ENCODE results near the gene KLHL30. TPM values are rescaled to one million over a fixed set of nuclear protein-coding genes. Genes with fewer than 3 reads are reported as not detected.

The KLHL30 gene
- total RNA-seq, 1 donor from 2014 or later: 3.3 TPM

DNA sequence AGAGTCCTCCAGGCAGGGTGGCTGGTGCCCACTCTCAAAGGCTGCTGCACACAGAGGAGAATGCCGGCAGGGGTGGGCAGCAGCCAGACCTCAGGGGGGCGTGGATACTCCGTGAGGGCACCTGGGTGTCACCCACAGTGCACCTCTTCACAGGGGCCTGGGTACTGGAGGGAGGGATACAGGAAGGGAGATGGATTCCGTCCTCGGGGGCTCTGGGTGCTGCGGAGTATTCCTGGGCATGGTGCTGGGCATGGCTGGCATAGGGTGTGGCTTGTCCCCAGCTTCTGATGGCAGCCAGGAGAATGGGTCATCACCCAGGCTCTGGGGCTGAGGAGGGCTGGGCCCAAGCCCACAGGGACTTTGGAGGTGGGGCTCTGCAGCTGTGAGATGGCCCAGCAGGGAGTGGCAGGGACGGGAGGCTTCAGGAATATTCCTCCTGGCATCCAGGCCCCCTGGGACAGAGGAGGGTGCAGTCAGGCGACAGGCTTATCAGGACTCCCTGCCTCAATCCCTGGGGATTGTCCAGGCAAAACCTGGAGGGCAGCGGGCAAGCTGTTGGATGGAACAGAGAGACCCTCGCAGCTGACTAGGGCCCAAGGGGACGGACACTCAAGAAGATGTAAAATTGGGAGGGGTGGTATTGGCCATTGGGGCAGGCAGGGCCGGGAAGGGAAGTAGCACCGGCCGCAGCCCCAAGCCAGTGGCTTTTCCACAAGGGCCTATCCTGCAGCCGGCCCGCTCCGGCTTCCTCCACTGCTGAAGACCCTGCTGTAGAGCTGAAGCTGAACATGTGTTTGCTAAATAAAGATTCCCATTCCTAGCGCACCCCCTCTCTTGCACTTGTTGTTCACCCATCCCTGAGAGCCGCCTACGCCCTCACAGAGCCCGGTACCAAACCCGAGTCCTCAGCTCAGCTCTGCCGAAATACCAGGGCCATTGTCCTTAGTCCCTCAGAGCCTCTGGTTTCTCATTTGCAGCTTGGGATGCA lies 5.7 kb upstream of the KLHL30 start:
- no peak for DNase-seq

- DNase-seq: no peak
Measured at GRCh38 chr2:238133499-238134392, 4.7 kb upstream of the KLHL30 start.

DNA sequence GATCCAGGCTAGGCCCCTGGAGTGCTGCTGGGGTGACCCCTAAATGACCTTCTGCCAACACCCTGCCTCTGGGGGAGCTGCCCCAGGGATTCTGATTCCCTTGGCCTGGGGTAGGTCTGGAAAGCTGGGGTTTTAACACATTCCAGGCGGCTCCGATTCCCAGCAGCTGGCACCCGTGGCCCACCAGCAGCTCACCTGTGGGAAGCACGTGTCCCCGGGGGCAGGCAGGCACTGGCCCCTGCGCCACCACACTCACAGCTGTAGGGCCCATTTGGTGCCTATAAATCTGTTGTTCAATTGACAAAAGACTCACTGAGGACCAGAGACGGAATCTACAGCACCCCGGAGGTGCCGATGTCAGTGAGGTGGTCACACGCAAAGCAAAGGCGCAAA lies 4.1 kb upstream of the KLHL30 start:
- DNase-seq: no peak

- DNase-seq: no peak
Measured at GRCh38 chr2:238135601-238136150, 2.8 kb upstream of the KLHL30 start.

DNA sequence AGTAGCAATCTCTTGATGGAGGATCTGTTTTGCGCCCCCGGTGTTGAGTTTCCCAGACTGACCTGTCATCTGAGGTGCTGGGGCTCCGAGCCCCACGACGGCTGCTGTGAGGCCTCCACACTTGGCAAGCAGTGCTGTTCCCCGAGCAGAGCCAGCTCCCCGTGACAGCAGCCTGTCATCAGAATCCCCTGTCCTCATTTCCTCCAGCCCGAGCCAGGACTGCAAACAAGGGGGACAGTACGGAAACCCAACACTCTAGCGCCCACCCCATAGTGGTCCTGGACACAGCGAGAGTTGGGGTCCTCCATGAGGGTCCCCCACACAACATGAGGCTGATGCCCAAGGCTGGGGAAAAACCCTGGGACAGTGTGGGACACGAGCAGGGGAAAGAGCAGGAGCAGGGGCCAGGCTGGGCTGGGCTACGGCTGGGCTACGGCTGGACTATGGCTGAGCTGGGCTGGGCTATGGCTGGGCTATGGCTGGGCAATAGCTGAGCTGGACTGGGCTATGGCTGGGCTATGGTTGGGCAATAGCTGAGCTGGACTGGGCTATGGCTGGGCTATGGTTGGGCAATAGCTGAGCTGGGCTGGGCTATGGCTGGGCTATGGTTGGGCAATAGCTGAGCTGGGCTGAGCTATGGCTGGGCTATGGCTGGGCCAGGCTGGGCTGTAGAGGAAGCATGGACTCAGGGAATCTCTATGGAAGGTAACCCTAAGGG lies 1.5 kb upstream of the KLHL30 start:
- no peak for DNase-seq

DNA sequence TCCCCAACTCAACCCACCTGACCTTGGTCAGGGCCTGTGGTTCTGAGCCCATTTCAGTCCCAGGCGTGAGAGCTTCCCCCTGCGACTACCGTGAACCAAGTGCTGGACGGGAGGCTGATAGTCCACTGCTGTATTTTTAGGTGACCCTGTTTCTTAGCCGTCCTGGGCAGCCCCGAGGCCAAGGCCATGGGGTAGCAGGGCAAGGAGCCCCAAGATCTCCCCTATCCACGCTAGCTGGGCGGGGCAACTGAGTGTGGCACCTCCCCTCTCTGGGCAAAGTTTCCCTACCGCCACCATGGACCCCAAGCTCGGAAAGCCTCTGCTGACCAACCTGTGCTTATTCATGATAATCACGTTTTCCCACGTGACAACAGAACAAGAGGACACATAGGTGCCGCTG lies 583 bp upstream of the KLHL30 start:
- DNase-seq: no peak

- no peak for DNase-seq
Measured at GRCh38 chr2:238139196-238140039, 950 bp downstream of the KLHL30 start.

- DNase-seq: no peak
Measured at GRCh38 chr2:238140040-238140439, 1.6 kb downstream of the KLHL30 start.

- DNase-seq: no peak
Measured at GRCh38 chr2:238140721-238141540, 2.5 kb downstream of the KLHL30 start.

GRCh38 chr2:238141541-238142318 lies 3.3 kb downstream of the KLHL30 start:
- DNase-seq: no peak

GRCh38 chr2:238142382-238143205 lies 4.1 kb downstream of the KLHL30 start:
- no peak for DNase-seq

GRCh38 chr2:238143239-238143951 lies 4.9 kb downstream of the KLHL30 start:
- no peak for DNase-seq

GRCh38 chr2:238144262-238144661 lies 5.8 kb downstream of the KLHL30 start:
- DNase-seq: no peak

GRCh38 chr2:238145046-238145445 lies 6.6 kb downstream of the KLHL30 start:
- DNase-seq: no peak

DNA sequence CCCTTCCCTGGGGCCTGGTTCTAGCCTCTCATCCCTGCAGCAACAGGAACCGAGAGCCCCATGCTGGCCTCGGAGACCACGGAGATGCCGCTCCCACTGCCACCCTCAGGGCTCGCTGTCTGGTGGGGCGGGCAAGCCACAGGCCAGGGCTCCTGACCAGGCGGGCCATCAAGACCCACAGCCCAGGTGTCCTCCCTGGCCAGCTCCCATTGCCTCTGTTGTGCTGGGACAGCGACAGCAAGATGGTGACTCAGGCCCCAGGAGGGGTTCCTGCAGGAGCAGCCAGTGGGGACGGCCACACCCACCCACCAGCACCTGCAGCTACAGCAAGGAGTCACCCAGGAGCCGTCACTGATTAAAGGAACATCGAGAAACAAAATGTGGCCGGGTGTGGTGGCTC lies 7.4 kb downstream of the KLHL30 start:
- no peak for DNase-seq

GRCh38 chr2:238146884-238147544 lies 8.5 kb downstream of the KLHL30 start:
- no peak for DNase-seq

DNA sequence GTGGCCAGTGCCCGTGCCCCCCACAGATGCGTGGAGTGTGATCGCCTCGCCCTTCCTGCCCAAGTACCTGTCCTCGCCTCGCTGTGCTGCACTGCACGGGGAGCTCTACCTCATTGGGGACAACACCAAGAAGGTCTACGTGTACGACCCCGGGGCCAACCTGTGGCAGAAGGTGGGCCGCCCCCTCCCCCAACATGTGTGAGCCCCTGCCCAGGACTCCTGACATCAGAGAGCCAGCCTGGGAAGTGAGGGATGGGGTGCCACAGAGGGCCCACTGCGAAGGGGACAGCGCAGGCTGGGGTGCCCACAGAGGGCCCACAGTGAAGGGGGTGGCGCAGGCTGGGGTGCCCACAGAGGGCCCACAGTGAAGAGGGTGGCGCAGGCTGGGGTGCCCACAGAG lies 10.5 kb downstream of the KLHL30 start:
- DNase-seq: no peak
